Measurements from ENCODE around the gene EFCAB8.

Gene EFCAB8

GRCh38 chr20:32980990-32981389 lies 122.3 kb downstream of the EFCAB8 start:
- no peak for DNase-seq (ENCODE audit: low read depth)
- TF ChIP-seq CTCF (IDR thresholded peaks at IDR 0.05; ENCODE audit: control insufficient read depth, extremely low read depth, insufficient read depth) = no peak
- H3K4me3 ChIP-seq (ENCODE audit: low read depth, low read length) = no peak overlapping the region

- TF ChIP-seq CTCF (IDR thresholded peaks at IDR 0.05; ENCODE audit: control insufficient read depth, extremely low read depth, insufficient read depth) = no peak
- DNase-seq (ENCODE audit: low read depth) = no peak
- no peak overlapping the region for H3K4me3 ChIP-seq (ENCODE audit: low read depth, low read length)
Observed at GRCh38 chr20:32982617-32983458, 124.1 kb downstream of the EFCAB8 start.

GRCh38 chr20:32983459-32984112 lies 124.9 kb downstream of the EFCAB8 start:
- H3K4me3 ChIP-seq (ENCODE audit: low read depth, low read length) = no peak overlapping the region
- DNase-seq (ENCODE audit: low read depth) = no peak
- TF ChIP-seq CTCF (IDR thresholded peaks at IDR 0.05; ENCODE audit: control insufficient read depth, extremely low read depth, insufficient read depth) = no peak

- TF ChIP-seq CTCF (IDR thresholded peaks at IDR 0.05; ENCODE audit: control insufficient read depth, extremely low read depth, insufficient read depth) = no peak
- no peak for DNase-seq (ENCODE audit: low read depth)
- H3K4me3 ChIP-seq (ENCODE audit: low read depth, low read length) = no peak overlapping the region
Observed at GRCh38 chr20:32984196-32984595, 125.5 kb downstream of the EFCAB8 start.

GRCh38 chr20:32984631-32985354 lies 126.1 kb downstream of the EFCAB8 start:
- H3K4me3 ChIP-seq (ENCODE audit: low read depth, low read length) = no peak overlapping the region
- no peak for DNase-seq (ENCODE audit: low read depth)

GRCh38 chr20:32985596-32985995 lies 126.9 kb downstream of the EFCAB8 start:
- no peak overlapping the region for H3K4me3 ChIP-seq (ENCODE audit: low read depth, low read length)
- no peak for TF ChIP-seq CTCF (IDR thresholded peaks at IDR 0.05; ENCODE audit: control insufficient read depth, extremely low read depth, insufficient read depth)
- no peak for DNase-seq (ENCODE audit: low read depth)

More at GRCh38 chr20:32984631-32985354, 126.1 kb downstream of the EFCAB8 start:
- no peak for TF ChIP-seq CTCF (IDR thresholded peaks at IDR 0.05; ENCODE audit: control insufficient read depth, extremely low read depth, insufficient read depth)

Data from LNCaP clone FGC (cell line).